EL (cell line): ENCODE results near the gene SLC27A3.
A peak's percentile ranks its signal among the peaks of the same experiment; 100 is the strongest.

Experiments
- DNase-seq: peaks from one replicate; pipeline ENCODE4 v3.0.0-alpha.2; 2016

Gene SLC27A3

GRCh38 chr1:153783233-153784190 lies 8.3 kb downstream of the SLC27A3 start:
- DNase-seq = peak; percentile 88

GRCh38 chr1:153786038-153786790 lies 11.0 kb downstream of the SLC27A3 start:
- no peak for DNase-seq

DNA sequence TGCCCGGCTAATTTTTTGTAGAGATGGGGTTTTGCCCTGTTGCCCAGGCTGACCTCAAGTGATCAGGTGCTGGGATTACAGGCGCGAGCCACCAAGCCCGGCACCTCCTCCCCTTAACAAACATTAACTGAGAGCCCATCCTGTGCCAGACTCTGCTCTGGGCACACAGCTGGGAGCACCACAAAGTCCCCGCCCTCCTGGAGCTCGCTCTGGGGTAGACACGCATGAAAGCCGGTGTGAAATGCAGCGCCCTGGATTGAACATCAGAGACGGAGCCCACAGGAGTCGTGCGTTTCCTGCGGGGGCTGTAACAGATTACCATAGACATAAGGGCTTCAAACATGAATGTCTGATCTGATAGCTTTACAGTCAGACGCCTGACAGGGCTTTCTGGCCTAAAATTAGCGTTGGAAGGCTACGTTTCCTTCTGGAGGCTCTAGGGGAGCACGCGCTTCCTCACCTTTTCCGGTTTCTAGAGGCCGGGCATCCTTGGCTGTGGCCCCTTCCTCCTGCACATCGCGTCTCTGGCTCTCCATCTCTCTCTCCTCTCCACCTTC lies 14.3 kb downstream of the SLC27A3 start:
- peak; percentile 19 for DNase-seq

DNA sequence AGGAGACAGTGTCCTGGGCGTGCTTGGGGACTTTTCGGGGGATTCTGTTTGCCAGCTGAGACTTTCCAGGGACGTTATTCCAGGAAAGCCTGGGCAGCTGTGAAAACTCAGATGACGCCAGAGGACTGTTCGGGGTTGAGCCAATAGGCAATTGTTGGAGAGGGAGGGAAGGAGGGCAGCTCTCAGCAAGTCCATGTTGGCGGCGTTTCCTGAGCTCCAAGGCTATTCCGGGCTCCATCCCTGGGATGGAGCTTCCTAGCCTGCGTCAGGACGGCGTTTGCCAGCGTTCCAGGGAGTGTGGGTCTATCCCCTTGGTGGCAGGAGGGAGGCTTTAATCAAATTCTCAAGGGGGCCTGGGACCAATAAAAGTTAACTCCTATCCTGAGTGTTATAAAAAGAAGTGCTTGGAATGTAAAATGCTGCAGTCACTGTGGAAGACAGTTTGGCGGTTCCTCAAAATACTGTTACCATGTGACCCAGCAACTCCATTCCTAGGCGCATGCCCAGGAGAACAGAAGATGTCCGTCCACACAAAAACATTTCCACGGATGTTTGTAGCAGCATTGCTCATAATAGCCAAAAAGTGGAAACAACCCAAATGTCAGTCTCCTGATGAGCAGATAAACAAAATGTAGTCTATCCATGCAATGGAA lies 15.2 kb downstream of the SLC27A3 start:
- DNase-seq = peak; percentile 60

- peak; percentile 85 for DNase-seq
Observed at GRCh38 chr1:153790966-153791647, 15.9 kb downstream of the SLC27A3 start.

DNA sequence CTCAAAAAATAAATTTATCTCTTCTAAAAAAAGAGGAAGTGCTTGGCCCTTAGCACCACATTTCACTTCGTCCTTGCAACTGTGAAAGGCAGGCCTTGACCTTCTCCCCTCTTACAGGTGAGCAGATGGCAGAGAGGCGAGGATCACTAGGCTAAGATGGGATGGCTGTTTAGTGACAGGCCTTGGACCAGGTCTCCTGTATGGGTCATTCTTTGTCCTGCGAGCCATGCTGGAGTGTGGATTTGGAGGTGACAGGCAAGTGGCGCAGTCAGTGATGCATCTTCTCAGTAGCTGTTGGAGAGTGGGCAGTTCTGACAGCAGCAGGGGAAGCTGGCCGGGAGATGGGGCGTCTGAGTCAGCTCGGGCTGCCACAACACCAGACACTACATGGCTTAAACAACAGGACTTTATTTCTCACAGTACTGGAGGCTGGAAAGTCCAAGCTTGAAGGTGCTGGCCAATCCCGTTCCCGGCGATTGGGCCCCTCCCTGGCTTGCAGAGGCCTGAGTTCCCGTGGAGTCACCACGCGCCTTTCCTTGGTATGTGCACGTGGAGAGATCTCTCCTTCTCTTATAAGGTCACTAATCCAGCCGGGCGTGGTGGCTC lies 16.5 kb downstream of the SLC27A3 start:
- peak; percentile 61 for DNase-seq

GRCh38 chr1:153792631-153793041 lies 17.4 kb downstream of the SLC27A3 start:
- no peak for DNase-seq

- no peak for DNase-seq
Observed at GRCh38 chr1:153793261-153793972, 18.2 kb downstream of the SLC27A3 start.

- DNase-seq = no peak
Observed at GRCh38 chr1:153793973-153794615, 18.9 kb downstream of the SLC27A3 start.

- no peak for DNase-seq
Observed at GRCh38 chr1:153794624-153795329, 19.6 kb downstream of the SLC27A3 start.

DNA sequence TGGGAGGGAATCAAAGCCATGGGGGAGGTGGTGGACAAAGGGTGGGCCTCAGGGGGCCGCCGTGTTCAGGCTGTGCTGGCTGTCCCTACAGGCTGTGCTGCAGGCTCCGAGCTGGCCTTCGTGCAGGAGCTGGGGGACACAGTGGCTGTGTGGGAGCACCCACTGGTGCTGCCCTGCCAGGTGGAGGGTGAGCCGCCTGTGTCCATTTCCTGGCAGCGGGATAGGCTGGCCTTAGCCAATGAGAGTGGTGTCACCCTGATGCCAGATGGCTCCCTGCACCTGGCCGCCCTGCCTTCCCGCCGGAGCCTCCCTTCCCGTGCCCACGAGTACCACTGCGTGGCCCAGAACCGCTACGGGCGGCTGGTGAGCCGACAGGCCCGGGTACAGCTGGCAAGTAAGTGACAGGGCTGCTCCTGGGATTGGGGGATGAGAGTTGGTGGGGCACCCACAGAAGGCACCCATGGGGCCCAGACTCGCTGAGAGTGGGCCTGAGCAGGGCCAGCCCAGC lies 20.2 kb downstream of the SLC27A3 start:
- DNase-seq = no peak

- no peak for DNase-seq
Observed at GRCh38 chr1:153795934-153796785, 21.0 kb downstream of the SLC27A3 start.

DNA sequence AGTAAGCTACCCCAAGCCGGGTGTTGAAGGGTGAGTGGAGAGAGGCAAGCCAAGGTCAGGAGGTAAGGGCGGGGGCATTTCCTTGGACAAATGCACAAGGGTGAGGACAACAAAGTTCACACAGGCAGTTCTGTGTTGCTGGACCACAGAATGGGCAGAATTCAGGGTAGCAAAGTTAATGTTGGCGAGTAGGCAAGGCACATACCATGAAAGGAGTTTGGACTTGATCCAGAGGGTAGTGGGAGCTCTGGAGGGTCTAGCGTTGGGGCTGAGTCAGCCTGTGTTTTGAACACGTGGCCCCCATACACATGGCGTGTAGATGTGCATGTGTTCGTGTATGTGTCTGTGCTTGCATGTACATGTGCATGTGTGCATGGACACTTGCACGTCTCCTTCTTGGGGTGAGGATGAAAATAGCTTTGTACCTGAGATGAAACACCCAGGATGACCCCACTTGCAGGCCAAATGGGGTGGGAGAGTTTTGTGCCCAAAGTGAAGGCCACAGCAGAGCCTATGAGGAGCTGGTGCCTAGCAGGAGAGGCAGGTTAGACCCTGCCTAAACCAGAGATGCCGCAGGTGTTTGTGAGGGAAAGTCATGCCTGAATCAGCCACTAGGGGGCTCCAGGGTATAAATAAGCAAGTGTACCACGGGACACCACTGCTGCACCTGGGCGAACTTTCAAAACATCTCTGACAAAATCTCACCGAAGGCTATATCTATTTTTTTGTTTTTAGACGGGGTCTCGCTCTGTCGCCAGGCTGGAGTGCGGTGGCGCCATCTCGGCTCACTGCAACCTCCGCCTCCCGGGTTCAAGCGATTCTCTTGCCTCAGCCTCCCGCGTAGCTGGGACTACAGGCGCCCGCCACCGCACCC lies 21.8 kb downstream of the SLC27A3 start:
- peak; percentile 66 for DNase-seq

DNA sequence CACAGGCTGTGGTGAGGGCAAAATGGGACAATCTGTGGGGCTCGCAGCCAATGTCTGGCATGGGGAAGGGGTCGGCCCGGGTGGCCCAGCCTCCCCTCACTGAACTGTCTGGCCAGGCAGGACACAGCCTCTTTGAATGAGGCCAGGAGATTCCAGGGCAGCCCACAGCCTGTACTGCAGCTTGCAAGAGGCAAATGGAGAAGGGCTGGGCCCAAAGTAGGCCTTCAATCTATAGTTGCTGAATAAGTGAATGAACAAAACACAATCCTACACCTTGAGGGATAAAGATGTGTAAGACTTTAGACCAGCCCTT lies 23.2 kb downstream of the SLC27A3 start:
- DNase-seq = no peak

DNA sequence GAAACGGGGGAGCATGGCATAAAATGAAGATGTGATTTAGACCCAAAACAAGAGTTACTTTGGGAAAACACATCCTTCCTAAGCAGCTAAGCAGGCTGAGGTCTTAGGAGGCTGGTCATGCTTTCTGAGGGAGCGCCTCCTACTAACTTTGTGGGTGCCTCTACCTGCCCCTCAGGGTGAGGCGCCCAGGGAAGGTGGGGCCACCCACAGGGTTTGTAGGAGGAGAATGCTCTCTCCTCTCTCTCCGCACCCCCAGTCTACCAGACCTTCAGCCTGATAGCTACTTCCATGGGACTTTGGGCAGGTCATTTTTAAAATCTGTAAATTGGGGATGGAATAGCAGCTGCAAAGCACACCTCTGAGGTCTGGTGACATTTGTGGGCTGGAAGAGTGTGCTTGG lies 23.8 kb downstream of the SLC27A3 start:
- no peak for DNase-seq

GRCh38 chr1:153799566-153800465 lies 24.6 kb downstream of the SLC27A3 start:
- DNase-seq = no peak

GRCh38 chr1:153800516-153800915 lies 25.3 kb downstream of the SLC27A3 start:
- DNase-seq = no peak
